Activated CD8-positive, alpha-beta T cell treated with anti-CD3 and anti-CD28 coated beads for 36 hours (primary cell): ENCODE results near the gene RDH5. TPM values are rescaled to one million over a fixed set of nuclear protein-coding genes. Genes with fewer than 3 reads are reported as not detected.

Source experiments
- ATAC-seq: fragments of 200-7000 bp; cut with Tn5 transposase; one replicate; pipeline ENCODE4 v1.10.0; 2021; ENCODE audit warnings: mild to moderate bottlenecking, moderate library complexity
- CTCF ChIA-PET: fragments of 350-600 bp; sonication (Branson Sonifier 250); formaldehyde crosslinking; loops from one replicate; lab custom pipeline; 2021; ENCODE audit warnings: antibody characterized with exemption; lab: Charles Lee
- POLR2A ChIA-PET: fragments of 350-600 bp; sonication (Branson Sonifier 250); formaldehyde crosslinking; loops from one replicate; lab custom pipeline; 2021; ENCODE audit warnings: antibody characterized with exemption; lab: Charles Lee
- DNase-seq: peaks from one replicate; pipeline ENCODE4 v3.0.0-alpha.2; 2020
- H3K27ac Mint-ChIP-seq: one replicate; pipeline ENCODE4 v1.8.0; 2021; ENCODE audit warnings: mild to moderate bottlenecking, mixed read lengths
- H3K27me3 Mint-ChIP-seq: one replicate; pipeline ENCODE4 v1.8.0; 2021; ENCODE audit warnings: mixed read lengths
- H3K36me3 Mint-ChIP-seq: one replicate; pipeline ENCODE4 v1.8.0; 2021; ENCODE audit warnings: low read depth, mixed read lengths
- H3K4me1 Mint-ChIP-seq: one replicate; pipeline ENCODE4 v1.8.0; 2021; ENCODE audit warnings: low read depth, mixed read lengths
- H3K4me3 Mint-ChIP-seq: one replicate; pipeline ENCODE4 v1.8.0; 2021; ENCODE audit warnings: mild to moderate bottlenecking, moderate library complexity, mixed read lengths
- H3K9me3 Mint-ChIP-seq: one replicate; pipeline ENCODE4 v1.8.0; 2021; ENCODE audit warnings: mixed read lengths
- CTCF ChIP-seq: fragments of 200-600 bp; IDR thresholded peaks from one replicate; pipeline ENCODE4 v1.8.0; 2022; ENCODE audit warnings: antibody characterized with exemption, mild to moderate bottlenecking
- intact Hi-C: fragments of 100-400 bp; cut with micrococcal nuclease; formaldehyde crosslinking; loops from one replicate; pipeline ENCODE4 v1.10.0; 2022
- total RNA-seq, 2 experiments: library from RNA; stranded (reverse); gene quantifications; one replicate each; pipeline ENCODE4 v1.2.3, GENCODE V29; 2021

RDH5 gene
- total RNA-seq, 2 experiments from 2014 or later = 5.3 to 6.8 TPM

DNA sequence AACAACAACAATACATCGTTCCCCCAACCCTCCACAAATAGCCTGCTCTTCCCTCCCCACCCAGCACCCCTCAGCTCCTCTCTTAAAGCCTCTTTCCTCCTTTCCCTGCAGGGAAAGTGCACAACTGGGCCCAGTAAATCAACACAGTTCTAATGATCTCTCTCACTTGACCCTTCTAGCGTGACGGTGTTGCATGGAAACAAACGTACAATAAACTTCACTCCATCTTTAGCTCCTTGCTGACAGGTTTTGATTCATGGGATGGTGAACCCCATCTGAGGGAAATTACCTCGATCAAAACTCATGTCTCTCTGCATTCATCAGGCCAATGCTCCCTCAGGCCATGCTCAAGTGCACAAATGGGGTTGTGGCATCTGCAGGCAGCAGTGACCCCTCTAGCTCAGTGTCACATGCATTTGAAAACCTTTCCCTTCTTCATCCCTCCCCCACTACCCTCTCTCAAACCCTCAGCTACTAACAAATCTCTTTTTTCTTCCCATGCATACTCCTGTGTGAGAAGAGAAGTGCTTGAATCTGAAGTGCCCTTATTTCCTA lies 45.6 kb downstream of the RDH5 start:
- ChIA-PET POLR2A (interaction anchor here (0.6 kb wide), 2 partner anchors 44 to 759 kb away, joined by 3 read pairs; no protein-coding TSS in a partner anchor), CTCF (interaction anchor here (1.0 to 5.3 kb wide), 3 partner anchors 11 to 230 kb away, joined by 3 to 20 read pairs (median 13); no protein-coding TSS in a partner anchor)
- no peak overlapping the region for H3K4me3 Mint-ChIP-seq
- no peak for ATAC-seq
- H3K27me3 Mint-ChIP-seq = no peaks in the 10 kb centered on the region
- H3K4me1 Mint-ChIP-seq = peaks cover 10% of the 10 kb centered on the region
- TF ChIP-seq CTCF = no peak
- peak overlapping the region; percentile 50 for H3K27ac Mint-ChIP-seq
- intact Hi-C loops = no loop called here
- no peaks in the 10 kb centered on the region for H3K9me3 Mint-ChIP-seq
- no peak for DNase-seq
- peaks cover 25% of the 10 kb centered on the region for H3K36me3 Mint-ChIP-seq

- Mint-ChIP-seq H3K27me3 (no peaks in the 10 kb centered on the region), H3K36me3 (peaks cover 30% of the 10 kb centered on the region), H3K4me3 (no peak overlapping the region), H3K9me3 (no peaks in the 10 kb centered on the region), H3K4me1 (peaks cover 2% of the 10 kb centered on the region), H3K27ac (no peak overlapping the region)
- intact Hi-C loops = no loop called here
- POLR2A ChIA-PET = interaction anchor here (0.7 to 1.4 kb wide), 4 partner anchors 10 to 25 kb away, joined by 3 read pairs; no protein-coding TSS in a partner anchor
- CTCF ChIA-PET = interaction anchor here (0.6 to 5.3 kb wide), 4 partner anchors 12 to 229 kb away, joined by 3 to 20 read pairs (median 8); no protein-coding TSS in a partner anchor
- no peak for DNase-seq
- no peak for TF ChIP-seq CTCF
- no peak for ATAC-seq
These were observed 47.0 kb downstream of the RDH5 start for GRCh38 chr12:55767156-55767555.

DNA sequence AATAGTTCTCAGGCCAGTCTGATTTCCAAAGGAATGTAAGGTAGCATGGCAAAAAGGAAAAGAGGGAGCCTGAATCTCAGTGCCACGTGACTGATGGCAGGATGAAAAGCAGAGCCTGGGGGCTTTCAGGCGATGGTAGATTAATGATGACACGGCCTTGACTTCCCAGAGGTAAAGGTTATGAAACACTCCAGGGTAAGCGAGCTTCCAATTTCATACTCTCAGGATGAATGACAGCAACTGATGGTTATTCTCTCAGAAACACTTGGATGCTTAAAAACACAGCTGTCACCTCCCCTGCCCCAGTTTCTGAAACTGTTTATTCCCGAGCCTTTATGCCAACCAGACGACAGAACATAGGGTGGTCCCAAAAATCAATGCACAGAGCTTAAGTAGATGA lies 51.5 kb downstream of the RDH5 start:
- TF ChIP-seq CTCF = no peak
- ATAC-seq (no peak), DNase-seq (no peak)
- no peaks in the 10 kb centered on the region for H3K9me3 Mint-ChIP-seq
- H3K36me3 Mint-ChIP-seq = peaks cover 31% of the 10 kb centered on the region
- ChIA-PET CTCF (interaction anchor here (0.7 to 3.8 kb wide), 6 partner anchors 15 to 155 kb away, joined by 3 to 25 read pairs (median 4); partner anchors contain the start of gene SARNP), POLR2A (interaction anchor here (1.1 to 1.7 kb wide), 5 partner anchors 26 to 133 kb away, joined by 3 to 6 read pairs (median 3); partner anchors contain the start of gene CD63)
- H3K27me3 Mint-ChIP-seq = no peaks in the 10 kb centered on the region
- peaks cover 6% of the 10 kb centered on the region for H3K4me1 Mint-ChIP-seq
- peak overlapping the region; percentile 8 for H3K27ac Mint-ChIP-seq
- H3K4me3 Mint-ChIP-seq = no peak overlapping the region
- intact Hi-C loops = no loop called here

Other genes with a start within 250 kb of the RDH5 start
- gene OR6C68, start 228.0 kb upstream of the RDH5 start, total RNA-seq = not detected
- not detected for gene OR6C4, start 170.8 kb upstream of the RDH5 start, total RNA-seq
- gene OR2AP1, start 147.9 kb upstream of the RDH5 start, total RNA-seq = not detected
- not detected for gene OR10P1, start 83.5 kb upstream of the RDH5 start, total RNA-seq
- 1 to 10 TPM; 4.3 to 4.8 TPM for gene ITGA7, start 12.5 kb upstream of the RDH5 start, total RNA-seq
- 10 to 100 TPM; 79.0 to 84.6 TPM for gene BLOC1S1, start 4.3 kb upstream of the RDH5 start, total RNA-seq
- 100 to 1,000 TPM in 1 of 2 experiments, 10 to 100 TPM in 1; 99.6 to 101 TPM for gene CD63, start 8.6 kb downstream of the RDH5 start, total RNA-seq
- 1 to 10 TPM; 7.4 to 9.3 TPM for gene GDF11, start 22.7 kb downstream of the RDH5 start, total RNA-seq
- 10 to 100 TPM; 93.9 to 94.0 TPM for gene SARNP, start 97.3 kb downstream of the RDH5 start, total RNA-seq
- 10 to 100 TPM; 24.2 to 27.0 TPM for gene ORMDL2, start 97.6 kb downstream of the RDH5 start, total RNA-seq
- gene DNAJC14, start 109.2 kb downstream of the RDH5 start, total RNA-seq = 10 to 100 TPM; 23.1 to 23.7 TPM
- not detected for gene MMP19, start 122.5 kb downstream of the RDH5 start, total RNA-seq
- 10 to 100 TPM; 22.1 to 22.9 TPM for gene PYM1, start 207.5 kb downstream of the RDH5 start, total RNA-seq
- gene DGKA, start 210.8 kb downstream of the RDH5 start, total RNA-seq = 100 to 1,000 TPM; 350 to 353 TPM
- gene PMEL, start 245.6 kb downstream of the RDH5 start, total RNA-seq = 1 to 10 TPM in 1 of 2 experiments, under 1 TPM in 1; 0.65 to 1.2 TPM
- 10 to 100 TPM; 86.7 to 90.1 TPM for gene CDK2, start 246.4 kb downstream of the RDH5 start, total RNA-seq